Nephron progenitor cell (in vitro differentiated cells): ENCODE data around the gene KRT222.

ENCODE experiments used
- DNase-seq: peaks from one replicate; pipeline ENCODE4 v3.0.0; 2021
- H3K27ac Mint-ChIP-seq: 2 replicates; pipeline ENCODE4 v1.8.0; 2021; ENCODE audit warnings: mild to moderate bottlenecking, moderate library complexity, mixed read lengths
- H3K27me3 Mint-ChIP-seq: 2 replicates; pipeline ENCODE4 v1.8.0; 2021; ENCODE audit warnings: mild to moderate bottlenecking, low read depth, mixed read lengths; ENCODE audit not compliant: poor library complexity
- H3K36me3 Mint-ChIP-seq: 2 replicates; pipeline ENCODE4 v1.8.0; 2021; ENCODE audit warnings: low read depth, mixed read lengths
- H3K4me1 Mint-ChIP-seq: 2 replicates; pipeline ENCODE4 v1.8.0; 2021; ENCODE audit warnings: mixed read lengths
- H3K4me3 Mint-ChIP-seq: 2 replicates; pipeline ENCODE4 v1.8.0; 2021; ENCODE audit warnings: mild to moderate bottlenecking, moderate library complexity, mixed read lengths
- H3K9me3 Mint-ChIP-seq: 2 replicates; pipeline ENCODE4 v1.8.0; 2021; ENCODE audit warnings: mild to moderate bottlenecking, moderate library complexity, mixed read lengths
- TF ChIP-seq, protein P1 (sequence below): fragments of 200-600 bp; sonication (generic); IDR thresholded peaks from 2 replicates; pipeline ENCODE4 v1.5.0; 2021; ENCODE audit warnings: antibody characterized with exemption

The KRT222 gene

DNA sequence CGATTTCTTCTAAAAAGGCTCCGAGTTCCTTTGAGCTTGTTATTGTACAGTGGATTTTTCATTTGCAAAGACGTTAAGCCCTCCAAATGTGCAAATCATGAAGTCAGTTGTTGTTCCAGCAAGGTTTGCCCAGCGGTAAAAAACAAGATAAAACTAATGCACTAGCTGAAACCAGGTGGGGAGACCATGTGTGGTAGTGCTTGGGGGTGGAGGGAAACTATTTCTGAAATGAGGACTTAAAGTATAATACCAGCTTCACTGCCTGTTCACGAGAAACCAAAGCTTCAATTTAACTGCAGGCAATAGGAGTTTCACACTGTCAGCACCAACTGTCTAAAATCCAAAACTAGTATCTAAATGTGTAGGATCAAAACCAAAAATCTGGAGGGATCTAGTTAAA, 39.7 kb downstream of the KRT222 start:
- Mint-ChIP-seq H3K4me1 (no peaks in the 10 kb centered on the region), H3K27me3 (peaks cover 19% of the 10 kb centered on the region), H3K4me3 (no peak overlapping the region), H3K9me3 (no peaks in the 10 kb centered on the region), H3K27ac (no peak overlapping the region), H3K36me3 (peaks cover 28% of the 10 kb centered on the region)
- TF ChIP-seq, protein P1, sequence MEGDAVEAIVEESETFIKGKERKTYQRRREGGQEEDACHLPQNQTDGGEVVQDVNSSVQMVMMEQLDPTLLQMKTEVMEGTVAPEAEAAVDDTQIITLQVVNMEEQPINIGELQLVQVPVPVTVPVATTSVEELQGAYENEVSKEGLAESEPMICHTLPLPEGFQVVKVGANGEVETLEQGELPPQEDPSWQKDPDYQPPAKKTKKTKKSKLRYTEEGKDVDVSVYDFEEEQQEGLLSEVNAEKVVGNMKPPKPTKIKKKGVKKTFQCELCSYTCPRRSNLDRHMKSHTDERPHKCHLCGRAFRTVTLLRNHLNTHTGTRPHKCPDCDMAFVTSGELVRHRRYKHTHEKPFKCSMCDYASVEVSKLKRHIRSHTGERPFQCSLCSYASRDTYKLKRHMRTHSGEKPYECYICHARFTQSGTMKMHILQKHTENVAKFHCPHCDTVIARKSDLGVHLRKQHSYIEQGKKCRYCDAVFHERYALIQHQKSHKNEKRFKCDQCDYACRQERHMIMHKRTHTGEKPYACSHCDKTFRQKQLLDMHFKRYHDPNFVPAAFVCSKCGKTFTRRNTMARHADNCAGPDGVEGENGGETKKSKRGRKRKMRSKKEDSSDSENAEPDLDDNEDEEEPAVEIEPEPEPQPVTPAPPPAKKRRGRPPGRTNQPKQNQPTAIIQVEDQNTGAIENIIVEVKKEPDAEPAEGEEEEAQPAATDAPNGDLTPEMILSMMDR: no peak
- no peak for DNase-seq

DNA sequence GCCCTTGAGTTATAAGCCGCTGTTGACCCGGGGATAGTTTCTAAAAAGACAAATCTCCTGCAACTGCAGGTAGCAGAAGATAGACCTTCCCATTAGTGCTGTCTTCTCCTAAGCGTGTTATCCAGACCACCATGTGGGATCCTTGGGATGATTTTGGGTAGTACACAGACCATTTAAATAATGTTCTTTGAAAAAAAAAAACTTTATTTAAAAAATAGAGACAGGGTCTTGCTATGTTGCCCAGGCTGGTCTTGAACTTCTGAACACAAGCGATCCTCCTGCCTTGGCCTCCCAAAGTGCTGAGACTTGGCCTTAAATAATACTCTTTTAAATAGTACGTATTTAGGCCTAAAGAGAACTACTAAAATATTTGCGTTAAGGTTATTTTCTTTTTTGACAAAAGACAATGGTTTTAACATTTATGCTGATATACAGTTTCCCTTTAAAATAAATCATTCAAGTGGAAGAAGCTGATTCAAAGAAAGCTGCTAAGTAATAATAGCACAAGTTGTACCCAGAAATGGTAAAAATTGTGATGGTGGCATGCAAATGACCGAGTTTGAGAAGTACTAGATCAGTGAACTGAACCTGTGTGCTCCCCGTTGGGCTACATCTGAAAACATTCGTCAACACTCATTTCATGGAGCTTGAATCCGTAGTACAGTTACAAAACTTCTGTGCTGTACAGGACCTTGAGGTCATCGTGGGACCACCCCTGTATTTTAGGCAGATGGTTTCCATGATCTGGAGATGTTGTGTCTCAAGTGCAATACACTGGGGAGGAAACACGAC, 41.4 kb downstream of the KRT222 start:
- peaks cover 15% of the 10 kb centered on the region for H3K36me3 Mint-ChIP-seq
- H3K4me1 Mint-ChIP-seq: peaks cover 5% of the 10 kb centered on the region
- DNase-seq: no peak
- TF ChIP-seq, protein P1: no peak
- H3K27ac Mint-ChIP-seq: no peak overlapping the region
- H3K9me3 Mint-ChIP-seq: no peaks in the 10 kb centered on the region
- peaks cover 34% of the 10 kb centered on the region for H3K27me3 Mint-ChIP-seq
- H3K4me3 Mint-ChIP-seq: no peak overlapping the region

DNA sequence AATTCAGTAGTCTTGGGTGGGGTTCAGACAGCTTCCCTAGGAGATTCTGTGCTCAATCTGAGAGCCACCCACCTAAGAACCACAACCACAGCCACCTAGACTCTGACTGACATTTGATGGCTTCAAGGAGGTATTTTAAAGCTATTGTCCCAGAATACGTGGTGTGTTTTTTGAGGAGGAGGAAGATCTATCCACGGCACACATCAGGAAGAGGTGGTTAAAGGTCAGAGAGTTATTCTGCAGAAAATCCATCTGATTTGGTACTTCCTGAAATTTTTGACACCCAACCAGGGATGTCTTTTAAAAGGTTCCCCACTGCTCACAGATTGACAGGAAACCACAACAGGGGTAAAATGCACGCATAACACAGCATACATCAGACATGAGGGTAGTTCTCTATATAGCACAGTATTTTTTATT, 42.5 kb downstream of the KRT222 start:
- Mint-ChIP-seq H3K36me3 (peaks cover 8% of the 10 kb centered on the region), H3K9me3 (no peaks in the 10 kb centered on the region), H3K4me3 (no peak overlapping the region), H3K27ac (no peak overlapping the region), H3K4me1 (peaks cover 5% of the 10 kb centered on the region), H3K27me3 (peaks cover 40% of the 10 kb centered on the region)
- DNase-seq: no peak
- TF ChIP-seq, protein P1: no peak

DNA sequence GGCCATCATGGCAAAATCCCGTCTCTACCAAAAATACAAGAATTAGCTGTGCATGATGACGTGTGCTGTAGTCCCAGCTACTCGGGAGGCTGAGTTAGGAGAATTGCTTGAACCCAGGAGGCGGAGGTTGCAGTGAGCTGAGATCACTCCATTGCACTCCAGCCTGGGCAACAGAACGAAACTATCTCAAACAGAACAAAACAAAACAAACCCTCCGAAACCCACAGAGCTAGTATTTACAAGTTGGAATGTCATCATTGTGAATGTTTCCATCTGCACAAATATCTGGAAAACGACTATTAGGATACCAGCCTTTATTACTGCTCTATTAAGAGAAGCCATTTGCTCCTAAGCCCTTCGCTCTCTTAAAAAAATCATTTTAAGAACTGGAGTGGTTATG, 43.4 kb downstream of the KRT222 start:
- Mint-ChIP-seq H3K4me3 (no peak overlapping the region), H3K27ac (no peak overlapping the region), H3K27me3 (peaks cover 41% of the 10 kb centered on the region), H3K36me3 (no peaks in the 10 kb centered on the region), H3K4me1 (peaks cover 5% of the 10 kb centered on the region), H3K9me3 (no peaks in the 10 kb centered on the region)
- DNase-seq: no peak
- TF ChIP-seq, protein P1: no peak

DNA sequence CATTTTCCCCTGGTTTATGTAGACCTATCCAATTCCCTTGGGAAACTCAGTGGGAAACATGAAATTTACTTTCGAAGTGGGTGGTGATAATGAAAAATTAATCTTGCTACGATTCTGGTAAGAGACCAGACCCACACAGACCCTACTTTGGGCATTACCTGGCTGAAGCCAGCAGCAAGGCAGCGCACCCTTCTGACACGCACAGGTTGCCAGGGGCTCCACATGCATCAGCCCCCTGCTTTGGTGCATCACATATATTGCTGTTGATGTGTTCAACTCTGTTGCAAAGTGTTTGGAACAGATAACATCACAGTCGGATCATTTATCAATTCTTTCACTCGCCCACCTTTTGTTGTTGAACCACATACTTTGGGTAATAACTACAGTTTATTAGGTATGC, 44.0 kb downstream of the KRT222 start:
- H3K27ac Mint-ChIP-seq: no peak overlapping the region
- H3K4me1 Mint-ChIP-seq: peaks cover 5% of the 10 kb centered on the region
- H3K9me3 Mint-ChIP-seq: no peaks in the 10 kb centered on the region
- DNase-seq: no peak
- TF ChIP-seq, protein P1: no peak
- H3K36me3 Mint-ChIP-seq: no peaks in the 10 kb centered on the region
- no peak overlapping the region for H3K4me3 Mint-ChIP-seq
- peaks cover 41% of the 10 kb centered on the region for H3K27me3 Mint-ChIP-seq
